ENCODE results near the gene BCL7A.

GRCh38 chr12:121975021-121975420, 46.7 kb upstream of the BCL7A start:
- TF ChIP-seq MAX (IDR thresholded peaks at IDR 0.05; ENCODE audit: low read depth) (no peak), CTCF (IDR thresholded peaks at IDR 0.05) (no peak), YY1 (IDR thresholded peaks at IDR 0.05; ENCODE audit: low read depth) (no peak), ELF1 (IDR thresholded peaks at IDR 0.05) (no peak), RCOR1 (IDR thresholded peaks at IDR 0.05; ENCODE audit: low read length) (no peak), JUND (IDR thresholded peaks at IDR 0.05) (no peak), SIN3A (IDR thresholded peaks at IDR 0.05; ENCODE audit: borderline replicate concordance, low read depth, low read length) (no peak), SMC3 (IDR thresholded peaks at IDR 0.05; ENCODE audit: low read depth, low read length) (no peak), FOXM1 (IDR thresholded peaks at IDR 0.05; ENCODE audit: low read depth) (no peak), USF1 (IDR thresholded peaks at IDR 0.05; ENCODE audit: borderline replicate concordance, low read depth) (no peak), MXI1 (IDR thresholded peaks at IDR 0.05; ENCODE audit: low read depth, low read length) (no peak)
